ENCODE measurements around the gene GUCA2B. TPM values are rescaled to one million over a fixed set of nuclear protein-coding genes. Genes with fewer than 3 reads are reported as not detected.

Gene GUCA2B
- total and polyA plus RNA-seq, 4 donors, result 1.2 to 78.5 TPM; not detected in 2

GRCh38 chr1:42138586-42138985, 14.6 kb upstream of the GUCA2B start:
- H3K27ac ChIP-seq (ENCODE audit: low read depth in 1 of 2, low read length in 2 of 2), result no peak overlapping the region
- no peaks in the 10 kb centered on the region for H3K36me3 ChIP-seq (ENCODE audit: control insufficient read depth in 1 of 2, insufficient read depth in 2 of 2, low read length in 1 of 2)
- peaks cover 2 to 4% of the 10 kb centered on the region in 2 donors for H3K27me3 ChIP-seq (ENCODE audit: control insufficient read depth in 1 of 2, insufficient read depth in 2 of 2, low read length in 1 of 2)
- intact Hi-C loops (cut with DNase I), result no loop called here
- H3K4me3 ChIP-seq (ENCODE audit: low read length in 2 of 2), result no peak overlapping the region
- DNase-seq, result no peak
- WGBS, 2 donors, result 94 to 97% methylated on average over 4 of the region's 4 CpGs
- no peak for ATAC-seq (ENCODE audit: low FRiP score)
- no peaks in the 10 kb centered on the region for H3K9me3 ChIP-seq (ENCODE audit: control insufficient read depth, low read length)
- no peaks in the 10 kb centered on the region for H3K4me1 ChIP-seq (ENCODE audit: control insufficient read depth in 1 of 2, insufficient read depth in 2 of 2, low read length in 2 of 2)

GRCh38 chr1:42139444-42139843, 13.8 kb upstream of the GUCA2B start:
- H3K4me3 ChIP-seq (ENCODE audit: low read length in 2 of 2), result no peak overlapping the region
- no peaks in the 10 kb centered on the region for H3K36me3 ChIP-seq (ENCODE audit: control insufficient read depth in 1 of 2, insufficient read depth in 2 of 2, low read length in 1 of 2)
- intact Hi-C loops (cut with DNase I), result no loop called here
- H3K9me3 ChIP-seq (ENCODE audit: control insufficient read depth, low read length), result no peaks in the 10 kb centered on the region
- peaks cover 2 to 4% of the 10 kb centered on the region in 2 donors for H3K27me3 ChIP-seq (ENCODE audit: control insufficient read depth in 1 of 2, insufficient read depth in 2 of 2, low read length in 1 of 2)
- ATAC-seq (ENCODE audit: low FRiP score) (no peak), DNase-seq (no peak)
- no peak overlapping the region for H3K27ac ChIP-seq (ENCODE audit: low read depth in 1 of 2, low read length in 2 of 2)
- no peaks in the 10 kb centered on the region for H3K4me1 ChIP-seq (ENCODE audit: control insufficient read depth in 1 of 2, insufficient read depth in 2 of 2, low read length in 2 of 2)
- WGBS, 2 donors, result 83 to 91% methylated on average over 3 of the region's 3 CpGs

GRCh38 chr1:42140191-42140590, 13.0 kb upstream of the GUCA2B start:
- Histone ChIP-seq H3K27ac (ENCODE audit: low read depth in 1 of 2, low read length in 2 of 2) (no peak overlapping the region), H3K36me3 (ENCODE audit: control insufficient read depth in 1 of 2, insufficient read depth in 2 of 2, low read length in 1 of 2) (no peaks in the 10 kb centered on the region), H3K27me3 (ENCODE audit: control insufficient read depth in 1 of 2, insufficient read depth in 2 of 2, low read length in 1 of 2) (peaks cover 0 to 2% of the 10 kb centered on the region in 2 donors), H3K4me1 (ENCODE audit: control insufficient read depth in 1 of 2, insufficient read depth in 2 of 2, low read length in 2 of 2) (no peaks in the 10 kb centered on the region), H3K4me3 (ENCODE audit: low read length in 2 of 2) (no peak overlapping the region), H3K9me3 (ENCODE audit: control insufficient read depth, low read length) (no peaks in the 10 kb centered on the region)
- intact Hi-C loops (cut with DNase I), result no loop called here
- no peak for ATAC-seq (ENCODE audit: low FRiP score)
- 93 to 94% methylated on average over 2 of the region's 2 CpGs for WGBS, 2 donors
- DNase-seq, result no peak

- Histone ChIP-seq H3K27me3 (ENCODE audit: control insufficient read depth in 1 of 2, insufficient read depth in 2 of 2, low read length in 1 of 2) (peaks cover 0 to 2% of the 10 kb centered on the region in 2 donors), H3K9me3 (ENCODE audit: control insufficient read depth, low read length) (no peaks in the 10 kb centered on the region), H3K27ac (ENCODE audit: low read depth in 1 of 2, low read length in 2 of 2) (no peak overlapping the region), H3K4me3 (ENCODE audit: low read length in 2 of 2) (no peak overlapping the region), H3K4me1 (ENCODE audit: control insufficient read depth in 1 of 2, insufficient read depth in 2 of 2, low read length in 2 of 2) (no peaks in the 10 kb centered on the region), H3K36me3 (ENCODE audit: control insufficient read depth in 1 of 2, insufficient read depth in 2 of 2, low read length in 1 of 2) (no peaks in the 10 kb centered on the region)
- no peak for DNase-seq
- intact Hi-C loops (cut with DNase I), result no loop called here
- ATAC-seq (ENCODE audit: low FRiP score), result no peak
- 66 to 74% methylated on average over 5 of the region's 5 CpGs for WGBS, 2 donors
Measured at GRCh38 chr1:42141978-42142377, 11.2 kb upstream of the GUCA2B start.

- ATAC-seq (ENCODE audit: low FRiP score) (no peak), DNase-seq (no peak)
- intact Hi-C loops (cut with DNase I), result no loop called here
- WGBS, 2 donors, result 43 to 44% methylated on average over 4 of the region's 4 CpGs
- Histone ChIP-seq H3K4me3 (ENCODE audit: low read length in 2 of 2) (no peak overlapping the region), H3K36me3 (ENCODE audit: control insufficient read depth in 1 of 2, insufficient read depth in 2 of 2, low read length in 1 of 2) (no peaks in the 10 kb centered on the region), H3K4me1 (ENCODE audit: control insufficient read depth in 1 of 2, insufficient read depth in 2 of 2, low read length in 2 of 2) (no peaks in the 10 kb centered on the region), H3K9me3 (ENCODE audit: control insufficient read depth, low read length) (no peaks in the 10 kb centered on the region), H3K27ac (ENCODE audit: low read depth in 1 of 2, low read length in 2 of 2) (no peak overlapping the region), H3K27me3 (ENCODE audit: control insufficient read depth in 1 of 2, insufficient read depth in 2 of 2, low read length in 1 of 2) (peaks cover 0 to 2% of the 10 kb centered on the region in 2 donors)
Measured at GRCh38 chr1:42142894-42143675, 10.1 kb upstream of the GUCA2B start.

- H3K4me1 ChIP-seq (ENCODE audit: control insufficient read depth in 1 of 2, insufficient read depth in 2 of 2, low read length in 2 of 2), result no peaks in the 10 kb centered on the region
- intact Hi-C loops (cut with DNase I), result no loop called here
- no peaks in the 10 kb centered on the region for H3K36me3 ChIP-seq (ENCODE audit: control insufficient read depth in 1 of 2, insufficient read depth in 2 of 2, low read length in 1 of 2)
- H3K27me3 ChIP-seq (ENCODE audit: control insufficient read depth in 1 of 2, insufficient read depth in 2 of 2, low read length in 1 of 2), result peaks cover 0 to 2% of the 10 kb centered on the region in 2 donors
- no peaks in the 10 kb centered on the region for H3K9me3 ChIP-seq (ENCODE audit: control insufficient read depth, low read length)
- DNase-seq (no peak), ATAC-seq (ENCODE audit: low FRiP score) (no peak)
- no peak overlapping the region for H3K4me3 ChIP-seq (ENCODE audit: low read length in 2 of 2)
- H3K27ac ChIP-seq (ENCODE audit: low read depth in 1 of 2, low read length in 2 of 2), result no peak overlapping the region
- WGBS, 2 donors, result 51 to 53% methylated on average over 13 of the region's 13 CpGs
Measured at GRCh38 chr1:42143896-42144710, 9.1 kb upstream of the GUCA2B start.

GRCh38 chr1:42144711-42145388, 8.4 kb upstream of the GUCA2B start:
- intact Hi-C loops (cut with DNase I), result no loop called here
- no peak overlapping the region for H3K27ac ChIP-seq (ENCODE audit: low read depth in 1 of 2, low read length in 2 of 2)
- ATAC-seq (ENCODE audit: low FRiP score) (no peak), DNase-seq (no peak)
- peaks cover 0 to 2% of the 10 kb centered on the region in 2 donors for H3K27me3 ChIP-seq (ENCODE audit: control insufficient read depth in 1 of 2, insufficient read depth in 2 of 2, low read length in 1 of 2)
- H3K9me3 ChIP-seq (ENCODE audit: control insufficient read depth, low read length), result no peaks in the 10 kb centered on the region
- H3K4me3 ChIP-seq (ENCODE audit: low read length in 2 of 2), result no peak overlapping the region
- H3K4me1 ChIP-seq (ENCODE audit: control insufficient read depth in 1 of 2, insufficient read depth in 2 of 2, low read length in 2 of 2), result no peaks in the 10 kb centered on the region
- 73 to 77% methylated on average over 12 of the region's 12 CpGs for WGBS, 2 donors
- H3K36me3 ChIP-seq (ENCODE audit: control insufficient read depth in 1 of 2, insufficient read depth in 2 of 2, low read length in 1 of 2), result no peaks in the 10 kb centered on the region

GRCh38 chr1:42145389-42145716, 7.9 kb upstream of the GUCA2B start:
- H3K4me1 ChIP-seq (ENCODE audit: control insufficient read depth in 1 of 2, insufficient read depth in 2 of 2, low read length in 2 of 2), result no peaks in the 10 kb centered on the region
- ATAC-seq (ENCODE audit: low FRiP score), result no peak
- H3K36me3 ChIP-seq (ENCODE audit: control insufficient read depth in 1 of 2, insufficient read depth in 2 of 2, low read length in 1 of 2), result no peaks in the 10 kb centered on the region
- H3K4me3 ChIP-seq (ENCODE audit: low read length in 2 of 2), result no peak overlapping the region
- 70 to 71% methylated on average over 8 of the region's 8 CpGs for WGBS, 2 donors
- peaks cover 0 to under 1% of the 10 kb centered on the region in 2 donors for H3K27me3 ChIP-seq (ENCODE audit: control insufficient read depth in 1 of 2, insufficient read depth in 2 of 2, low read length in 1 of 2)
- H3K27ac ChIP-seq (ENCODE audit: low read depth in 1 of 2, low read length in 2 of 2), result no peak overlapping the region
- H3K9me3 ChIP-seq (ENCODE audit: control insufficient read depth, low read length), result no peaks in the 10 kb centered on the region
- DNase-seq, result no peak
- intact Hi-C loops (cut with DNase I), result no loop called here

All from aorta (tissue), 5 donors.